ENCODE data around the gene POTEE.
"Not testable (repeated sequence)": the region's sequence is repeated elsewhere in the genome, so short reads cannot be mapped to it uniquely, and the experiment has no call there.

The POTEE gene

DNA sequence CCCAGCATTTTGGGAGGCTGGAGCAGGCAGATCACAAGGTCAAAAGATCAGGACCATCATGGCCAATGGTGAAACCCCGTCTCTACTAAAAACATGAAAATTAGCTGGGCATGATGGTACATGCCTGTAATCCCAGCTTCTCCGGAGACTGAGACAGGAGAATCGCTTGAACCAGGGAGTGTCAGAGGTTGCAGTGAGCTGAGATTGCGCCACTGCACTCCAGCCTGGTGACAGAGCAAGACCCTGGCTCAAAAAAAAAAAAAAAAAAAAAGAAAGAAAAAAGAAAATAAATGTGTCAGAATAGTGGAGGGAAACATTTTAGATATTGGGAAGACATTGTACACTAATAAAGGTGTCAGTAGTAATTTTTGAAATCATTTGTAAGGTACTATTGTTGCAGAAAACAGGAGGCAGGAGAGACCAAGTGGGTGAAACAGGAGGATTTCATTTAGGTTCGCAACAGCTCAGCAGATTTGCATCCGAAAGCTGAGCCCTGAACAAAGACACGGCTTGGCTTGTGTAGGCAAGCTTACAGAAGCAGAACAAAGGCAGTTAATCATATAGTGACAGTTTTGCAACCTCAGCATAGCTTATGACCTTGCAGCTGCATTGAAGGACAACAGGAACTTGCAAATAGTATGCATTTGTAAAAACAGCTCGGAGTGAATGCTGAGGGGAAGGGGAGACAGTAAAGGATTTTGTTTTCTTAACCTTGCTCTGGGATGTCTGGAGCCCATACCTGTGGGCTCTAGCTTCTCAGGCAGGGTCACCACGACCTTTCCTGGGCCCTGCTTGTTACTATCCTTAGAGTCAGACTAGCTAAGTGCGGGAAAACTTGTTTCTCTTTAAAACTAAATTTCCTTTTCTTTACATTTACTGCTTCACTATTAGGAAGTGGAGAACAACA lies 26.5 kb downstream of the POTEE start:
- H3K27ac ChIP-seq; POLR2A ChIA-PET (ENCODE audit: low non-redundant PET); DNase-seq (ENCODE audit: low spot score); CTCF ChIA-PET: not testable (repeated sequence)

Measured in RWPE1 (cell line).